Measurements from ENCODE around the gene ZNF524.

DNA sequence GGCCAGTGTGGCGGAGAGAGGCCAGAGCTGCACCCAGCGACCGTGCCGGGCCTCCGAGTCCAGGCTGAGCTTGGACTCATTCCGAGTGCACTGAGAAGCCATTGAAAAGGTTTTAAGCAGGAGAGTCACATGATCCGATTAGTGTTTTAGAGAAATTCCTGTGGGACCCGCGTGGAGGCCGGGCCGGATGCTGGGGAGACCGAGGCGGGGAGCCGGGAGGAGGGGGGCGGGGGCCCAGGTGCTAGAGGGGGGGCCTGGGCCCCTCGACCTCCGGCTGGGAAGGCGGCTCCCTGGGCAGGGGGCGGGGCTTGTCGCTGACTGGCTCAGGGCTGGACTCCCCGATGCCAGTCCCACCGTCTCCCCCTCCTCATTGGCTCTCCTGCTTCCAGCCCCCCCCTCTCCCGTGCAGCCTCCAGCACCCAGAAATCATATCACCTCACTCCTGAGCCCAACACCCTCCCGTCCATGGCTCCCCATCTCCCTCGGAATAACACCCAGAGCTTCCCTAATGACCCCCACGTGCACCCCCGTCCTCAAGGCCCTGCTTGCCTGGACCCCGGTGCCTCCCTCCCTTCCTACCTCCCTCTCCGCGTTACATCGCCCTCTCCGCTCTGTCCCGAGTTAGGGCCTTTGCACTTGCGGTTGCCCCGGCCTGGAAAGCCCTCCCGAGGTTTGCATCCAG lies 14.3 kb upstream of the ZNF524 start:
- TF ChIP-seq, protein P1, sequence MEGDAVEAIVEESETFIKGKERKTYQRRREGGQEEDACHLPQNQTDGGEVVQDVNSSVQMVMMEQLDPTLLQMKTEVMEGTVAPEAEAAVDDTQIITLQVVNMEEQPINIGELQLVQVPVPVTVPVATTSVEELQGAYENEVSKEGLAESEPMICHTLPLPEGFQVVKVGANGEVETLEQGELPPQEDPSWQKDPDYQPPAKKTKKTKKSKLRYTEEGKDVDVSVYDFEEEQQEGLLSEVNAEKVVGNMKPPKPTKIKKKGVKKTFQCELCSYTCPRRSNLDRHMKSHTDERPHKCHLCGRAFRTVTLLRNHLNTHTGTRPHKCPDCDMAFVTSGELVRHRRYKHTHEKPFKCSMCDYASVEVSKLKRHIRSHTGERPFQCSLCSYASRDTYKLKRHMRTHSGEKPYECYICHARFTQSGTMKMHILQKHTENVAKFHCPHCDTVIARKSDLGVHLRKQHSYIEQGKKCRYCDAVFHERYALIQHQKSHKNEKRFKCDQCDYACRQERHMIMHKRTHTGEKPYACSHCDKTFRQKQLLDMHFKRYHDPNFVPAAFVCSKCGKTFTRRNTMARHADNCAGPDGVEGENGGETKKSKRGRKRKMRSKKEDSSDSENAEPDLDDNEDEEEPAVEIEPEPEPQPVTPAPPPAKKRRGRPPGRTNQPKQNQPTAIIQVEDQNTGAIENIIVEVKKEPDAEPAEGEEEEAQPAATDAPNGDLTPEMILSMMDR (IDR thresholded peaks at IDR 0.05): no peak
- TF ChIP-seq POLR2A (IDR thresholded peaks at IDR 0.05) (no peak), POLR2AphosphoS5 (IDR thresholded peaks at IDR 0.05) (no peak)
